ENCODE measurements around the gene GOLIM4.

GRCh38 chr3:168094580-168094876 lies 1.2 kb downstream of the GOLIM4 start:
- TF ChIP-seq CTCF (IDR thresholded peaks at IDR 0.05) (no peak), EP300 (IDR thresholded peaks at IDR 0.05) (no peak), POLR2A (IDR thresholded peaks at IDR 0.05) (no peak)
